Body of pancreas (tissue), 4 donors: Measurements from ENCODE around the gene RUVBL2. TPM values are rescaled to one million over a fixed set of nuclear protein-coding genes. Genes with fewer than 3 reads are reported as not detected.

Experiments
- ATAC-seq: fragments of 150-250 bp; one replicate; pipeline ENCODE4 v1.9.1; 2016
- DNase-seq, 4 donors: peaks; one replicate each; pipeline ENCODE4 v3.0.0-alpha.2; 2019
- H3K27ac ChIP-seq, 4 donors: fragments of 200-600 bp; sonication (generic); 1 replicate in 3 of 4; 2 replicates in 1 of 4; pipeline versions ENCODE4 v1.5.1 to v1.6.1; 2016 to 2019; ENCODE audit warnings: mild to moderate bottlenecking in 1 of 4, mixed read lengths in 1 of 4, moderate library complexity in 1 of 4
- H3K27me3 ChIP-seq, 2 donors: fragments of 200-600 bp; sonication (generic); one replicate each; pipeline ENCODE4 v1.6.0; 2016; ENCODE audit warnings: mild to moderate bottlenecking in 1 of 2
- H3K36me3 ChIP-seq, 2 donors: fragments of 200-600 bp; sonication (generic); replicated peaks in 1 of 2; 2 replicates each; pipeline ENCODE4 v1.5.1; 2016; ENCODE audit warnings: low read depth in 2 of 2; ENCODE audit not compliant: insufficient read depth in 1 of 2
- H3K4me1 ChIP-seq: fragments of 200-600 bp; sonication (generic); one replicate; pipeline ENCODE4 v1.6.0; 2016
- H3K4me3 ChIP-seq, 2 donors: fragments of 200-600 bp; sonication (generic); 1 replicate in 1 of 2; 2 replicates in 1 of 2; pipeline ENCODE4 v1.5.1; 2016 to 2019
- H3K9me3 ChIP-seq, 3 donors: fragments of 200-600 bp; sonication (generic); 1 replicate in 2 of 3; 2 replicates in 1 of 3; pipeline ENCODE4 v1.5.1; 2016
- POLR2A ChIP-seq, 3 donors: fragments of 450-650 bp; IDR thresholded peaks; one replicate each; pipeline ENCODE4 v1.6.1; 2016; ENCODE audit warnings: antibody characterized with exemption in 3 of 3, mild to moderate bottlenecking in 2 of 3
- WGBS, 2 donors: methylation state at CpG; one replicate each; pipeline ENCODE4 v1.1.5; 2017; 5-methylcytosine and 5-hydroxymethylcytosine counted together
- intact Hi-C: fragments of 100-400 bp; cut with DNase I; formaldehyde crosslinking; loops from one replicate; pipeline ENCODE4 v1.15.1; 2023
- total RNA-seq, 2 donors: library from RNA; depleted of rRNA; stranded (reverse); fragments of >200 nt; gene quantifications; one replicate each; pipeline ENCODE4 v1.1.0, GENCODE V29; 2016
- TF ChIP-seq, protein P1 (sequence below), 7 experiments: fragments of 450-650 bp in 4 of 7; fragments of 200-600 bp in 3 of 7; sonication (generic) in 3 of 7; IDR thresholded peaks; one replicate each; pipeline ENCODE4 v1.5.1; 2016 to 2019; ENCODE audit warnings: antibody characterized with exemption in 7 of 7

RUVBL2 gene
- total RNA-seq, 2 donors from 2014 or later, result 46.5 to 47.2 TPM

DNA sequence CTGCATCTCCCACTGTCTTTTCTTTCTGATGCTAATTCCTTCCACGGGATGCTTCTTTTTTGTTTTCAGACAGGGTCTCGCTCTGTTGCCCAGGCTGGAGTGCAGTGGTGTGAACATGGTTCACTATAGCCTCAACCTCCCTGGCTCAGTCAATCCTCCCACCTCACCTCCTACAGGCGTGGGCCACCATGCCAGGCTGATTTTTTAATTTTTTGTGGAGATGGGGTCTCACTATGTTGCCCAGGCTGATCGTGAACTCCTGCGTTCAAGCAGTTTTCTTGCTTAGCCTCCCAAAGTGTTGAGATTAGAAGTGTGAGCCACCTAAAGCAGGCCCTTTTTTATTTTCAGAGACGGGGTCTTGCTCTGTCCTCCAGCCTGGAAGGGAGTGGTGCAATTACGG is 5.4 kb upstream of the RUVBL2 start:
- no peaks in the 10 kb centered on the region for H3K9me3 ChIP-seq
- no peaks in the 10 kb centered on the region for H3K27me3 ChIP-seq
- H3K27ac ChIP-seq, result no peak overlapping the region
- TF ChIP-seq, protein P1, sequence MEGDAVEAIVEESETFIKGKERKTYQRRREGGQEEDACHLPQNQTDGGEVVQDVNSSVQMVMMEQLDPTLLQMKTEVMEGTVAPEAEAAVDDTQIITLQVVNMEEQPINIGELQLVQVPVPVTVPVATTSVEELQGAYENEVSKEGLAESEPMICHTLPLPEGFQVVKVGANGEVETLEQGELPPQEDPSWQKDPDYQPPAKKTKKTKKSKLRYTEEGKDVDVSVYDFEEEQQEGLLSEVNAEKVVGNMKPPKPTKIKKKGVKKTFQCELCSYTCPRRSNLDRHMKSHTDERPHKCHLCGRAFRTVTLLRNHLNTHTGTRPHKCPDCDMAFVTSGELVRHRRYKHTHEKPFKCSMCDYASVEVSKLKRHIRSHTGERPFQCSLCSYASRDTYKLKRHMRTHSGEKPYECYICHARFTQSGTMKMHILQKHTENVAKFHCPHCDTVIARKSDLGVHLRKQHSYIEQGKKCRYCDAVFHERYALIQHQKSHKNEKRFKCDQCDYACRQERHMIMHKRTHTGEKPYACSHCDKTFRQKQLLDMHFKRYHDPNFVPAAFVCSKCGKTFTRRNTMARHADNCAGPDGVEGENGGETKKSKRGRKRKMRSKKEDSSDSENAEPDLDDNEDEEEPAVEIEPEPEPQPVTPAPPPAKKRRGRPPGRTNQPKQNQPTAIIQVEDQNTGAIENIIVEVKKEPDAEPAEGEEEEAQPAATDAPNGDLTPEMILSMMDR (IDR thresholded peaks at IDR 0.05), result no peak
- no peak for TF ChIP-seq POLR2A (IDR thresholded peaks at IDR 0.05)
- peaks cover 15% of the 10 kb centered on the region for H3K4me1 ChIP-seq
- no peaks in the 10 kb centered on the region for H3K36me3 ChIP-seq
- H3K4me3 ChIP-seq, result no peak overlapping the region
- DNase-seq, result no peak
- ATAC-seq, result no peak
- WGBS, 2 donors, result 89 to 95% methylated on average over 7 of the region's 7 CpGs
- intact Hi-C loops, result no loop called here

DNA sequence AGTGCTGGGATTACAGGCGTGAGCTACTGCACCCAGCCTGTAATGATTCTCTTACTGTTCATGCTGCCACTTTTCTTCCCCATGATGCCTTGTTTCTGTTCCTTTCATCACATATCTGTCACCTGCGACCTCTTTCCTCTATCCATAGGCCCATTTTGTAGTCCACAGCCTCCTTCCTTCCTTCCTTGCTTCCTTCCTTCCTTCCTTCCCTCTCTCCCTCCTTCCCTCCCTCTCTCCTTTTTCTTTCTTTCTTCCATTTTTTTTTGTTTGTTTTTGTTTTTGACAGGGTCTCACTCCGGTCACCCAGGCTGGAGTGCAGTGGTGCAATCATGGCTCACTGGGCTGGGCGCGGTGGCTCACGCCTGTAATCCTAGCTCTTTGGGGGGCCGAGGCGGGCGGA is 4.8 kb upstream of the RUVBL2 start:
- no peaks in the 10 kb centered on the region for H3K9me3 ChIP-seq
- ATAC-seq (no peak), DNase-seq (no peak)
- no peaks in the 10 kb centered on the region for H3K36me3 ChIP-seq
- H3K4me3 ChIP-seq, result no peak overlapping the region
- peaks cover 15% of the 10 kb centered on the region for H3K4me1 ChIP-seq
- intact Hi-C loops, result no loop called here
- TF ChIP-seq, protein P1 (IDR thresholded peaks at IDR 0.05), result no peak
- no peak for TF ChIP-seq POLR2A (IDR thresholded peaks at IDR 0.05)
- H3K27me3 ChIP-seq, result no peaks in the 10 kb centered on the region
- no peak overlapping the region for H3K27ac ChIP-seq
- WGBS, 2 donors, result 94 to 95% methylated on average over 9 of the region's 9 CpGs

DNA sequence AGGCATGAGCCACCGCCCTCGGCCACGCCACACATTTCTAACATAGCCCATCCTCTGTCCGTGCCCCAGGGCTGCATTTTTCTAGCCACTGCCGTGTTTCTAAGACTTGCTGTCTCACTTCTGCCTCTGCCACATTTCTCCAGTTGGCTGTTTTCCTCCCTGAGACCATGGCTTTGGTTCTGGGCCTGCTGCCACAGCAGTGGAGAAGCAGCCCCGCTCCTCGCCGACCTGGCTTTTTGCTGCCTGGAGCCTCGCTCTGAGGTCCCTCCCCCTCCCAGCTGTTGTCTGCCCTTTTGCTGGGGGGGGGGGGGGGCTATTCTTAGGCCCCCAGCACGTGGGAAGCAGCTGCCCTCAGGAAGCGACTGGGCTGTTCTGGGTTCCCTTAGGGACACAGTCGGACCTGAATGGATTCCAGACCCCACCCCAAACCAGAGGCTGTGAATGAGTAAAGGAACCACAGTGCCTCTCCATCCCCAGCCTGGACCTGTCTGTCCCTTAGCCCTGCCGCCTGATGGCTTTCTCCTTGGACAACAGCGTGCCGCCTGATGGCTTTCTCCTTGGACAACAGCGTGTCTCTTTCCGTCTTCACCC is 3.9 kb upstream of the RUVBL2 start:
- Histone ChIP-seq H3K27ac (no peak overlapping the region), H3K4me1 (peaks cover 23% of the 10 kb centered on the region), H3K4me3 (no peak overlapping the region), H3K9me3 (no peaks in the 10 kb centered on the region), H3K27me3 (no peaks in the 10 kb centered on the region), H3K36me3 (no peaks in the 10 kb centered on the region)
- 84 to 93% methylated on average over 14 to 15 of the region's 17 CpGs for WGBS, 2 donors
- no peak for DNase-seq
- ATAC-seq, result no peak
- no peak for TF ChIP-seq POLR2A (IDR thresholded peaks at IDR 0.05)
- TF ChIP-seq, protein P1 (IDR thresholded peaks at IDR 0.05), result no peak
- intact Hi-C loops, result no loop called here

DNA sequence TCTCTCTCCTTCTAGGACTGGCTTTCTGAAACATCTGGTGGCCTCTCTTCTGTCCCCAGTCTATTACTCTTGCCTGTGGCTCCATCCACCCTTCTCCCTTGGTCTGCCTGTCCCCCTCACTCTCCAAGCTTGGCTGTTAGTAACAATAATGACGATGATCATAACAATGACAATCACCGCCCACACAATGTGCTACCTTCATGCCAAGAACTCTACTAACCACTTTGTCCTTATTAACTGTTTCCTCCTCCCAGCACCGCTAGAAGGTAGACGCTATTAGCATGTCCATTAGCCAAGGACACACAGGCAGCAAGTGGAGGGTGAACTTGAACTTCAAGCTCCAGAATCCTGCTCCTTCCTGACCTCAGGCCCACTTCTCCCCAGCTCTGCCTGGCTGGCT is 3.3 kb upstream of the RUVBL2 start:
- no peaks in the 10 kb centered on the region for H3K9me3 ChIP-seq
- H3K4me3 ChIP-seq, result no peak overlapping the region
- peaks cover 26% of the 10 kb centered on the region for H3K4me1 ChIP-seq
- intact Hi-C loops, result no loop called here
- ATAC-seq, result no peak
- no peak for DNase-seq
- WGBS, 2 donors, result 72 to 77% methylated on average over 4 of the region's 4 CpGs
- H3K36me3 ChIP-seq, result no peaks in the 10 kb centered on the region
- H3K27ac ChIP-seq, result no peak overlapping the region
- TF ChIP-seq POLR2A (IDR thresholded peaks at IDR 0.05), result no peak
- TF ChIP-seq, protein P1 (IDR thresholded peaks at IDR 0.05), result no peak
- H3K27me3 ChIP-seq, result no peaks in the 10 kb centered on the region

DNA sequence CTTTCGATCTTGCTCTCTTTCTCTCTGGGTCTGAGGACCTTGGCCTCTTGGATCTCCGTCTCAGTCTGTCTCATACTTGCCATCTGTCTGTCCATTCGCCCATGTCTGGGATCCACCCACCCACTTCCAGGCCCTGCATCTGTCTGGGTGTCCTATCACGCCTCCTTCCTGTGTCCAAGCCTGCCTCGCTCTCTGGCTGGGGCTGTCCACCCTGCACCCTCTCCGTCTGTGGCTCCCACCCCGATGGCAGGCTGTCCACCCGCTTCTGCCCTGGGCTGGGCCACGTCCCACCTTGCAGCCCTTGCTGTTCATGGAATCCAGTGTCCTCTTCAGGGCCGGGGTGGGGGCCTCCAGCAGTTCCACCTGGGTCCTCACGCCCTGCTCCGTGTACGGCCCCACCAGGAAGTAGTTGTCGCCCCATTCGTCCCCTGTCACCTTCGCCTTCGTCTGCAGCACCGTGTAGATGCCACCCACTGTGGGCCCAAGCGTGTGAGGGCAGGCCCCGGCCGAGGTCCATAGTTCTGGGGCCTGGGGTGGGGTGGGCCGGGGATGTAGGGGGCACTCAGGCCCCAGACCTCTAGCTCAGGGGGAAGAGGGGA is 2.6 kb upstream of the RUVBL2 start:
- ATAC-seq (no peak), DNase-seq (no peak)
- no peaks in the 10 kb centered on the region for H3K36me3 ChIP-seq
- H3K9me3 ChIP-seq, result no peaks in the 10 kb centered on the region
- 90 to 92% methylated on average over 10 to 19 of the region's 22 CpGs for WGBS, 2 donors
- H3K27ac ChIP-seq, result no peak overlapping the region
- H3K27me3 ChIP-seq, result no peaks in the 10 kb centered on the region
- intact Hi-C loops, result no loop called here
- TF ChIP-seq POLR2A (IDR thresholded peaks at IDR 0.05), result no peak
- TF ChIP-seq, protein P1 (IDR thresholded peaks at IDR 0.05), result no peak
- peaks cover 26% of the 10 kb centered on the region for H3K4me1 ChIP-seq
- no peak overlapping the region for H3K4me3 ChIP-seq
